ENCODE results near the gene ULK4. TPM values are rescaled to one million over a fixed set of nuclear protein-coding genes. Genes with fewer than 3 reads are reported as not detected.
A peak's percentile ranks its signal among the peaks of the same experiment; 100 is the strongest.

ULK4 gene
- polyA plus RNA-seq, 1 experiment = 1.6 TPM

GRCh38 chr3:41936384-41936783 lies 25.5 kb downstream of the ULK4 start:
- H3K36me3 ChIP-seq (ENCODE audit: control insufficient read depth, insufficient read depth, low read length) = no peaks in the 10 kb centered on the region
- no peak for DNase-seq (ENCODE audit: low read depth)
- TF ChIP-seq CTCF (IDR thresholded peaks at IDR 0.05; ENCODE audit: insufficient read depth, low read depth, low read length) = no peak
- CTCF ChIA-PET = no interaction called here
- H3K4me3 ChIP-seq (ENCODE audit: low read depth, low read length) = no peak overlapping the region
- POLR2A ChIA-PET = no interaction called here
- H3K27me3 ChIP-seq (ENCODE audit: control insufficient read depth, insufficient read depth, low read length) = no peaks in the 10 kb centered on the region

DNA sequence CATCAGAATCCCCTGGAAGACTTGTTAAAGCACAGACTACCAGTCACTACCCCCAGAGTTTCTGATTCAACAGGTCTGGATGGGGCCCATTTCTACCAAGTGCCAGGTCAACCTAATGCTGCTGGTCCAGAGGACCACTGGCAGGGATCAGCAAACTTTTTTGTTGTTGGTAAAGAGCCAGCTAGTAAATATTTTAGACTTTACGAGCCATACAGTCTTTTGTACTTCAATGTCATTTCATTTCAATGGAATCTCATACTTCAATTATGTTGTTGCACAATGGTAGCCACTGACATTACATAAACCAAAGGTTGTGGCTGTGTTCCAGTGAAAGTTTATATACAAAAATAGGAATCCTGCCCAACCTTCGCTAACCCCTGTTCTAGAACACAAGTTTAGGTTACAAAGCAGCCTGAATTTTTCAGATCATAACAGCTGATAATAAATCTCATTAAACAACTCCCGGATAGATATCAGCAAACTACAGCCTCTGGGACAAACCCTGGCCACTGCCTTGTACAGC lies 28.7 kb downstream of the ULK4 start:
- Histone ChIP-seq H3K36me3 (ENCODE audit: control insufficient read depth, insufficient read depth, low read length) (no peaks in the 10 kb centered on the region), H3K27me3 (ENCODE audit: control insufficient read depth, insufficient read depth, low read length) (no peaks in the 10 kb centered on the region), H3K4me3 (ENCODE audit: low read depth, low read length) (no peak overlapping the region)
- TF ChIP-seq CTCF (IDR thresholded peaks at IDR 0.05; ENCODE audit: insufficient read depth, low read depth, low read length) = no peak
- POLR2A ChIA-PET = interaction anchor here (0.7 kb wide), 1 partner anchor 716 kb away, joined by 9 read pairs; no protein-coding TSS in a partner anchor
- peak; percentile 56 for DNase-seq (ENCODE audit: low read depth)
- CTCF ChIA-PET = interaction anchor here (1.3 kb wide), 1 partner anchor 11 kb away, joined by 4 read pairs; no protein-coding TSS in a partner anchor

GRCh38 chr3:41932464-41932863 lies 29.4 kb downstream of the ULK4 start:
- DNase-seq (ENCODE audit: low read depth) = no peak
- H3K27me3 ChIP-seq (ENCODE audit: control insufficient read depth, insufficient read depth, low read length) = no peaks in the 10 kb centered on the region
- TF ChIP-seq CTCF (IDR thresholded peaks at IDR 0.05; ENCODE audit: insufficient read depth, low read depth, low read length) = no peak
- CTCF ChIA-PET = interaction anchor here (1.3 kb wide), 1 partner anchor 10 kb away, joined by 4 read pairs; no protein-coding TSS in a partner anchor
- H3K36me3 ChIP-seq (ENCODE audit: control insufficient read depth, insufficient read depth, low read length) = no peaks in the 10 kb centered on the region
- H3K4me3 ChIP-seq (ENCODE audit: low read depth, low read length) = no peak overlapping the region
- POLR2A ChIA-PET = no interaction called here

GRCh38 chr3:41920406-41920965 lies 41.4 kb downstream of the ULK4 start:
- no peaks in the 10 kb centered on the region for H3K27me3 ChIP-seq (ENCODE audit: control insufficient read depth, insufficient read depth, low read length)
- no peak for DNase-seq (ENCODE audit: low read depth)
- no peak overlapping the region for H3K4me3 ChIP-seq (ENCODE audit: low read depth, low read length)
- ChIA-PET CTCF (interaction anchor here (1.2 to 1.7 kb wide), 2 partner anchors 10 to 26 kb away, joined by 3 read pairs; no protein-coding TSS in a partner anchor), POLR2A (no interaction called here)
- H3K36me3 ChIP-seq (ENCODE audit: control insufficient read depth, insufficient read depth, low read length) = no peaks in the 10 kb centered on the region
- no peak for TF ChIP-seq CTCF (IDR thresholded peaks at IDR 0.05; ENCODE audit: insufficient read depth, low read depth, low read length)

DNA sequence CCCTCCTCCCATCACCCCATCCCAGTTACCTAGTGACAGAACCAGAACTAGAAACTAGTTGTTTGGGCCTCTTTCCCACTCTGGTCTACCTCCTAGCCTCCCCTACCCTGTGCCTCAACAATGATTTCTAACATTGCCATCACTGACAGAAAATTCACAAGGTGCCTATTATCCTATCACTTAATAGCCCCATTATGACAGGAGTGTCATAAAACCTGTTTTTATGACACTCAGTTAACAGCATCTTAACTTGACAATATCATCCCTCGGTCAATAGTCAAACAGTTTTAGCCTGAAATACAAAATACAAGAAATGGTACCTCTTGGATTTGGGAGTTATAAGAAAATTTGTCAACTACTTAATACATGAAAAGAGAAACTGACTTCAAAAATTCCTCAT lies 46.5 kb downstream of the ULK4 start:
- DNase-seq (ENCODE audit: low read depth) = no peak
- CTCF ChIA-PET = no interaction called here
- POLR2A ChIA-PET = no interaction called here
- TF ChIP-seq CTCF (IDR thresholded peaks at IDR 0.05; ENCODE audit: insufficient read depth, low read depth, low read length) = no peak
- no peaks in the 10 kb centered on the region for H3K36me3 ChIP-seq (ENCODE audit: control insufficient read depth, insufficient read depth, low read length)
- H3K27me3 ChIP-seq (ENCODE audit: control insufficient read depth, insufficient read depth, low read length) = no peaks in the 10 kb centered on the region
- no peak overlapping the region for H3K4me3 ChIP-seq (ENCODE audit: low read depth, low read length)

Measured in BJ (cell line).